Pulmonary artery endothelial cell (primary cell): ENCODE data around the gene SBK1. TPM values are rescaled to one million over a fixed set of nuclear protein-coding genes. Genes with fewer than 3 reads are reported as not detected.
"Not testable (repeated sequence)": the region's sequence is repeated elsewhere in the genome, so short reads cannot be mapped to it uniquely, and the experiment has no call there.

Experiments used
- DNase-seq: peaks from one replicate; pipeline ENCODE4 v3.0.0-alpha.2; 2011; ENCODE audit warnings: low read depth, low spot score
- total RNA-seq: library from RNA; depleted of rRNA; stranded (reverse); fragments of >200 nt; gene quantifications from 2 replicates; pipeline ENCODE4 v1.2.3, GENCODE V29; 2014

The SBK1 gene
- total RNA-seq, 1 donor from 2014 or later, result 0.07 TPM

GRCh38 chr16:28335678-28336077 is 43.4 kb downstream of the SBK1 start:
- not testable (repeated sequence) for DNase-seq

- not testable (repeated sequence) for DNase-seq
These were observed 44.8 kb downstream of the SBK1 start for GRCh38 chr16:28336940-28337710.

GRCh38 chr16:28338230-28338629 is 45.9 kb downstream of the SBK1 start:
- not testable (repeated sequence) for DNase-seq

- not testable (repeated sequence) for DNase-seq
These were observed 70.3 kb downstream of the SBK1 start for GRCh38 chr16:28362600-28362999.

- not testable (repeated sequence) for DNase-seq
These were observed 71.1 kb downstream of the SBK1 start, which contains the start of gene NPIPB6 for GRCh38 chr16:28363408-28363807. Gene NPIPB6, minus strand, starts transcription at chr16:28363508. Its CDS starts 686 bp downstream, at chr16:28362822.

- not testable (repeated sequence) for DNase-seq
These were observed 72.2 kb downstream of the SBK1 start for GRCh38 chr16:28364268-28365173.

- DNase-seq, result not testable (repeated sequence)
These were observed 75.6 kb downstream of the SBK1 start for GRCh38 chr16:28367926-28368325.

Other genes starting within 250 kb of the SBK1 start
- not detected in 2 replicates for gene GSG1L, start 228.8 kb upstream of the SBK1 start, total RNA-seq
- 76.8 and 106 TPM in 2 replicates for gene XPO6, start 80.6 kb upstream of the SBK1 start, total RNA-seq
- gene NPIPB6, start 71.0 kb downstream of the SBK1 start, total RNA-seq, result 2.2 TPM in 1 of 2 replicates, not detected in the other
- 63.3 and 147 TPM in 2 replicates for gene EIF3CL, start 111.3 kb downstream of the SBK1 start, total RNA-seq
- gene NPIPB7, start 179.8 kb downstream of the SBK1 start, total RNA-seq, result not detected in 2 replicates
- 12.7 and 19.4 TPM in 2 replicates for gene CLN3, start 199.5 kb downstream of the SBK1 start, total RNA-seq
- not detected in 2 replicates for gene APOBR, start 202.1 kb downstream of the SBK1 start, total RNA-seq
- not detected in 2 replicates for gene IL27, start 214.3 kb downstream of the SBK1 start, total RNA-seq
- gene NUPR1, start 246.4 kb downstream of the SBK1 start, total RNA-seq, result 2.5 and 11.4 TPM in 2 replicates